Neural progenitor cell (in vitro differentiated cells): ENCODE data around the gene G3BP1.

Source experiments
- EZH2 ChIP-seq: fragments of 200-600 bp; sonication (generic); IDR thresholded peaks from 2 replicates; pipeline ENCODE4 v1.6.1; 2017; ENCODE audit warnings: antibody characterized with exemption, mild to moderate bottlenecking, moderate library complexity
- EZH2phosphoT487 ChIP-seq: fragments of 200-600 bp; sonication (generic); IDR thresholded peaks from 2 replicates; pipeline ENCODE4 v1.6.1; 2017; ENCODE audit warnings: antibody characterized with exemption
- TF ChIP-seq, protein P1 (sequence below): fragments of 200-600 bp; sonication (generic); IDR thresholded peaks from 2 replicates; pipeline ENCODE4 v1.5.1; 2017; ENCODE audit warnings: antibody characterized with exemption, mild to moderate bottlenecking

DNA sequence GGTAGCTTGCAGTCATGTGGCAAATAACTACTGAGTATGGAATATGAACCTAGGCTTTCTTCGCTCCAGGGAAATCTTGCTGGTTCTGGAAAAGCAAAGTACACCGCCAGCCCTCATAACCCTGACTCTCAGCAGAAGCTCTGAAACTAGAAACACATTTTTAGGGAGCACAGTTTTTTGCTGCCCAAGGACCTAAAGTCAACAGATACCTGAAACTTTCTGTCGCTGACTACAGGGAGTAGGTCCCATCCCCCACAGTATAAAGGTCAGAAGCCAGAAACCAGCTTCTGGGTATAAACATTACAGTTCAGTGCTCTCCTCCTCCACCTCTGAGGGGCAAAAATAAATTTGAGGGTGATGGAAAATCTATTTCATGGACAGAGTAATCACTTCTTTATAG, 16.4 kb upstream of the G3BP1 start:
- no peak for TF ChIP-seq EZH2phosphoT487
- no peak for TF ChIP-seq EZH2
- TF ChIP-seq, protein P1, sequence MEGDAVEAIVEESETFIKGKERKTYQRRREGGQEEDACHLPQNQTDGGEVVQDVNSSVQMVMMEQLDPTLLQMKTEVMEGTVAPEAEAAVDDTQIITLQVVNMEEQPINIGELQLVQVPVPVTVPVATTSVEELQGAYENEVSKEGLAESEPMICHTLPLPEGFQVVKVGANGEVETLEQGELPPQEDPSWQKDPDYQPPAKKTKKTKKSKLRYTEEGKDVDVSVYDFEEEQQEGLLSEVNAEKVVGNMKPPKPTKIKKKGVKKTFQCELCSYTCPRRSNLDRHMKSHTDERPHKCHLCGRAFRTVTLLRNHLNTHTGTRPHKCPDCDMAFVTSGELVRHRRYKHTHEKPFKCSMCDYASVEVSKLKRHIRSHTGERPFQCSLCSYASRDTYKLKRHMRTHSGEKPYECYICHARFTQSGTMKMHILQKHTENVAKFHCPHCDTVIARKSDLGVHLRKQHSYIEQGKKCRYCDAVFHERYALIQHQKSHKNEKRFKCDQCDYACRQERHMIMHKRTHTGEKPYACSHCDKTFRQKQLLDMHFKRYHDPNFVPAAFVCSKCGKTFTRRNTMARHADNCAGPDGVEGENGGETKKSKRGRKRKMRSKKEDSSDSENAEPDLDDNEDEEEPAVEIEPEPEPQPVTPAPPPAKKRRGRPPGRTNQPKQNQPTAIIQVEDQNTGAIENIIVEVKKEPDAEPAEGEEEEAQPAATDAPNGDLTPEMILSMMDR = no peak
